GM18508 (cell line): ENCODE measurements around the gene C4orf36.

Source experiments
- ATAC-seq: cut with Tn5 transposase; IDR thresholded peaks from one replicate; pipeline ENCODE4 v1.9.1; 2021; ENCODE audit warnings: moderate number of reproducible peaks; ENCODE audit not compliant: insufficient read depth, unreplicated experiment

Gene C4orf36

DNA sequence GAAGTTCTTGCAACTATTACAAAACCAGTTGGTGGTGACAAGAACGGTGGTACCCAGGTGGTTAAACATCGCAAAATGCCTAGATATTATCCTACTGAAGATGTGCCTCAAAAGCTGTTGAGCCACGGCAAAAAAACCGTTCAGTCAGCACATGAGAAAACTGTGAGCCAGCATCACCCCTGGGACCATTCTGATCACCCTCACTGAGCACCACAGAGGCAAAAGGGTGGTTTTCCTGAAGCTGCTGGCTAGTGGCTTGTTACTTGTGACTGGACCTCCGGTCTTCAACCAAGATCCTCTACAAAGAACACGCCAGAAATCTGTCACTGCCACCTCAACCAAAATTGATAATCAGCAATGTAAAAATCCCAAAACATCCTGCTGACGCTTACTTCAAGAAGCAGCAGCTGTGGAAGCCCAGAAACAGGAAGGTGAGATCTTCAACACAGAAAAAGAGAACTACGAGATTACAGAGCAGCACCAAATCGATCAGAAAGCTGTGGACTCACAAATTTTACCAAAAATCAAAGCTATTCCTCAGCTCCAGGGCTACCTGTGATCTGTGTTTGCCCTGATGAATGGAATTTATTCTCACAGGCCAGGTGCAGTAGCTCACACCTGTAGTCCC, 21.7 kb downstream of the C4orf36 start:
- ATAC-seq = no peak

DNA sequence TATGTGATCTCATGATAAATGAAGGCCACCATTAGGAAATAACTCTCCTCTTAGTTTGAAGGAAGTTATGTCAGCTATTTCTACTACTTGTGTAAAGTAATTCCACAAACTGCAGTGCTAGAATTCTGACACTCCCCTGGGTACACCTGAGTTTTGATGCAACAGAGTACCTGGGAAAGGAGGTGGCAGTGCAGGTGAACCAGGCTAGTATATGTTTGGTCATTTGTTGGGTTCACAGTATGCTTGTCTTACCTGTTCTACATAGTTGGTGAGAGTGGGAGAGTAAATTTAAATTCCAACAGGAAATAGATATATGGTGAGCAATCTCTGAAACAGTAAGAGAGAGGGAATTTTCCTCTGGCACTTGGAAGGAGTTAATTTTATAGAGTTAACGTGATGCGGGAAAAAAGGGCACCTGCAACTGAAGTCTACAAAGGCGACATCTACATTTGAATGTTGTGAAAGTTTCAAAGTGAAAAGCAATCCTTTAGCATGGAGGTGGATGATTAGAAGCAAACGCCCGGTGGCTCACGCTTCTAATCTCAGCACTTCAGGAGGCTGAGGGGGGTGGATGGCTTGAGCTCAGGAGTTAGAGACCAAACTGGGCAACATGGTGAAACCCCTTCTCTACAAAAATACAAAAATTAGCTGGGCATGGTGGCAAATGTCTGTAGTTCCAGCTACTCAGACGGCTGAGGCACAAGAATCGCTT, 34.7 kb downstream of the C4orf36 start:
- no peak for ATAC-seq

DNA sequence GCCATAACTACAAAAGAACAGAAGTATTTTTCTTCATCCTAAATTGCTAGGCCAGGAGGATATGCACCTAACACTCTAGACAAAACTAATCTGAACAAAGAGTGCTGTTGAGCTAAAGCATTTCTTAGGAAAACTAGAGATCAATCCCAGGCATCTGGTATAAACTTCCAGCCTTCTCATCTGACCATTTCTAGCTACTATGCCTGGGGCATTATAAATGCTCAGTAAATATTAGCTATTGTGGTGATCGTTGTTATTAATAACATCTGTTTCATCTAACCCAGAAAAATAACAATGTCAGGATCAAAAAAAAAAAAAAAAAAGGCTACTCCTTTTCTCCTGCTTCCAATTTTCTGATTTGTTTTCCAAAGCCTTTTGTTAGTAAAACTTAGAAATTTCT, 35.3 kb downstream of the C4orf36 start:
- ATAC-seq = no peak

DNA sequence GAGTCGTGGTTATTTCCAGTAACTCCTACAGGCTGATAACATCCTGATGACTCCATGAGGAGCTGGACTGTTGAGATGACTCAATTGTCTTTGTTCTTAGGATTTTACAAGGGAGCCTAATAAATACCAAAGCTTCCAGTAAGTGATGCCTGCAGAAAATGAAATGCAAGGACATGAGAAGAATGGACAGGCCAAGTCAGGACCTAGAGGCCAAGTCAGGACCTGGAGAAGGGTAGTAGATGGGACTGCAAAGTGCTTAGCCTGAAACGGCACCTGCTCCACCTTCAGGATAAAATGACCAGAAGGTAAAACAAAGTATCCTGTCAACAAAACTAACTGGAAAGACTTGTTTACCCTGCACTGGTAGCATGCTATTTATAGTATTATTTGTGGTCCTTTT, 36.6 kb downstream of the C4orf36 start:
- no peak for ATAC-seq

DNA sequence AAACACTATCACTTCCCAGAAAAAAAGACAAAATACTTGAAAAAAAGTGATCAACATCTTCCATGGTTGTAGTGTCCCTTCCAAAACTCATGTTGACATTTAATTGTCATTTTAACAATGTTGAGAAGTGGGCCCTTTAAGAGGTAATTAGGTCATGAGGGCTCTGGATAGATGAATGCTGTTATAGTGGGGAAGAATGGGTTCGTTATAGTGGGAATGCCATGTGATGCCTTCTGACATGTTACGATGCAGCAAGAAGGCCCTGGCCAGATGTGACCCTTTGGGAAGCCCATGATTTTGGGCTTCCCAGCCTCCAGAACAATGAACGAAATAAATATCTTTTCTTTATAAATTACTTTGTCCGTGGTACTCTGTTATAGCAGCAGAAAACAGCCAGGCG, 39.0 kb downstream of the C4orf36 start:
- ATAC-seq = no peak

DNA sequence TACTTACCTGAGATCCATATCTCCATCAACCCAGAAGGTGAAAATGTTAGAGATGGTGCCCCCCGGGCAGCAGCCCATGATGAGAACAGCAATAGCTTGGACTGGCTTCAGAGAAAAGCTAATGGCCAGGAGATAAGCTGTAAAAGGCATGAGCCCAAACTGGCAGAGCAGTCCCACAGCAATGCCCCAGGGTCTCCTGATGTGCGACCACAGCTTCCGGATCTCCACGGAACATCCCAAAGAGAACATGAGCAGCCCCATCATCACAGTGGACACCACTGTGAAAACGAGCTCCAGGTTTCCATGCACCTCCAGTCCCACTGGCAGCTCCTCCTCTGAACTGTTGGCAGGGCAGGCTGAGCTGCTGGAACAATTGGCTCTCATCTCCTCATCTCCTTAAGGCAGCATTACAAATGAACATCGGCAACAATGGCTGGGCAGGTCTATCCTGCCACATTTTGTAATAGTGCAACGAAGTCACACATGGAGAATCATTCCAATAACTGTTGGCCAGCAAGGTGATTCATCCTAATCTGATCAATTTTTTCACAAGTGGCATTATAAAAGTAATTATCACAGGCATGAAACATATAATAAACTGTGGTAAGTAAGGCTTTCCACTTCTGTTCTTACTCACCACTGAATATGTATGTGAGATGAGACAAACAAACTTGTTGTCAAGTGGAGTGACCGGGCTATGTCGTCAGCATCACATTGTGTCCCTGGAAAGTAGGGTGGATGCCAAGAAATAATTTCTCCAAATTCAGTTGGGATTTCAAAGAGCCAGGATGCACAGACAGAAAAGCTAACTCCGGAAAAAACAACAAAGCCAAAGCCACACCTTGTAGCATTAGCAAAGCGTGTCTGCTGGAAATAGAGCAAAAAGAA, 43.2 kb downstream of the C4orf36 start, which contains the start of gene SLC10A6:
Gene SLC10A6, minus strand, starts transcription at position 653 of the 888 bp plus-strand sequence. Its CDS starts 269 bp downstream, at position 384.
- no peak for ATAC-seq

DNA sequence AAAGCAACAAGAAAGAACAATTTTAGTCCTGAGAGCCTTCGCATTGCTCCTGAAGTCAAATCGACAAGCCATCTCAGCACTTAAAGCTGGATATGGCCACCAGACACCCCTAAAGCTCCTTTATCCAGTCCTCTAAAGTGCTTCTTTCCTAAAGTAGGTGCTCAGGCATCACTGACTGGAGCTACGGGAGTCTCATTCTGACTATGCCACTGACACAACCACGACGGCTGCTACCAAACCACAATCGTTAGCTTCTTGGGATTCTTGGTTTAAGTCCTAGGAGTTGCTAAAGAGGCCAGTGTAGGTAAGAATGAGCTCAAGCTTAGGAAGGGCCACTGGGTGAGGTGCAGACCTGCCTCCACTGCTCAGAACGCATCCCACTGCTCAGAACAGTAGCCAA, 44.1 kb downstream of the C4orf36 start:
- no peak for ATAC-seq

DNA sequence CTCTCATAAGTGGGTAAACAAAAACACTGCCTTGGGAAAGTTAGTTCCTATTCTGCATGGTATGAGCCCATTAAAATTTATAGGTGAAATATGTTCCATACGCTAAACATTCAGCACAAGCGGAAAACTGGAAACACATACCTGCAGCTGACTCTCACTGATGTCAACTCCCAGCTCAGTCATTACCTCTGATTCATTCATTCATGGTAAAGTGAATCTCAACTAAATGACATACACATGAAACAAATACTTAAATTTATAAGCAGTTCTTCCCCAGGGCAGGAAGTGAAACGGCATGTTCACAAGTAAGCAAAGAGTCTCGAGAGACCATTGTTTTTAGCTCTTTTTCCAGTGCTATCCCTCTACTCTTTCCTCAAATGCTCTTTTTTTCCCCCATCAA, 44.7 kb downstream of the C4orf36 start:
- no peak for ATAC-seq

DNA sequence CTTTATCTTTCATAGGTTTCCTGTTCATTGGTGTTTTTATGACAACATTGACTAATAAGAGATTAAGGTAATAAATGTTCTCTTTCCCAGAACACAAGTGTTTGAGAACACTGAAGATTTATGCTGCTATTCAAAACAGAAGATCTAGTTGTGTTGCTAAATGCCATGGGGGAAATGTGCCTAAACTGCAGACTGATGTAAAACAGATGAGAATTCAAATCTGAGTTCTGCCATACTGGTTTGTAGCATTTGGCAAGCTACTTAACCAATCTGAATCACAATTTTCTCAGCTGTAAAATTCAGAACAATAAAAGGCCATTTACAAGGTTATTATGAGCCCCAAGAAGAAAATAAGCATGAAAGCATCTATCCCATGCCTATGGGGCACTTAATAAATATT, 45.3 kb downstream of the C4orf36 start:
- no peak for ATAC-seq

DNA sequence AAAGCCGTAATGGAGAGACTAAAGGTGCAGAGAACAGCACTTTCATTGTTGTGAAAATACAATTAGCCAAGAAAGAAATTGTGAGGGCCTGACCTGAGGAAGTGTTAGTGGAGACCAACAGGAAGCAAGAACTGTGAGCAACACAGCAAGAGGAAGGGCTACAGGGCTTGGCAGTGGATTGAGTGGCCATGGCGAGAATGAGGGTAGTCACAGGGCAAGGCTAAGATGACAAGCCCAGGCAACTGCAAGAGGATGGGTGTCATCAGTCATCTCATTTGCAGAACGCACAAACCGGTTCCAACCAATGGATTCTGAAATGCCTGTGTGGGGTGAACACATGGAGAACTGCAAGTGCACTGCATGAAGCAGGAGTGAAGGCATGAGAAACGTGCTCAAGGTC, 46.6 kb downstream of the C4orf36 start:
- ATAC-seq = no peak

DNA sequence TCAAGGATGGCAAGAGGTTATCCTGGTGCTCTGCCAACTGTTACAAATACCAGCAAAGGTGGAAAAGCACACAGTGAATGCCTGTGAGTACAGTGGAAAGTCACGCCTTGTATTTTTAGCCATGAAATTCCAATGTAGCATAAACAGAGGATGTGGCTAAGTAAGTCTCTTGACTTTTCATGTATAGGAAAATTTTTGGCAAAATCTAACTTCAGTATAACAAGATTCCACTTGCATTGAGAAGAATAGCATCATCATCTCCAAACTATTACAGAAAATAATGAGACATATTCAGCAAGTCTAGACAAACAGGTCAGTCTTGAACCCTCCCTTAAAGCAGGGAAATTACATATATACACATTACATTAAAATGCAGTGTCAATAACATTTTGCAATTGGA, 50.9 kb downstream of the C4orf36 start:
- ATAC-seq = no peak

DNA sequence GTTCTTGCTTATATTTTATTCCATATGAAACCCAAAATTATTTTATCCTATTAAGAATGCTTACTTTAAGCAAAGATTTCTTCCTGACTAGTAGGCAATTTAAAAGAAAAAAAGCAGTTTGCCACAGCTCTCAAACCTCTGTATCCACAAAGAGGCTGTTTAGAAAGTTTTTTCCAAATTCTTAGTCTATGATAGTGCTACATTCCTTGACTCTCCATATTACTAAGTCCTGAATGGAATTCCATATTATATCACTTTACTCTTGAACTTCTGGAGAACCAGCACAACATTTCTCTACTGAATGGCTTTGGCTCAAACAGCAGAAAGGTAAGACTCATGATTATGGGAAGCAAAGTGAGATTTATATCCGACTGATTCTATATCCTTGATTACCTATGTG, 51.4 kb downstream of the C4orf36 start:
- ATAC-seq = no peak

DNA sequence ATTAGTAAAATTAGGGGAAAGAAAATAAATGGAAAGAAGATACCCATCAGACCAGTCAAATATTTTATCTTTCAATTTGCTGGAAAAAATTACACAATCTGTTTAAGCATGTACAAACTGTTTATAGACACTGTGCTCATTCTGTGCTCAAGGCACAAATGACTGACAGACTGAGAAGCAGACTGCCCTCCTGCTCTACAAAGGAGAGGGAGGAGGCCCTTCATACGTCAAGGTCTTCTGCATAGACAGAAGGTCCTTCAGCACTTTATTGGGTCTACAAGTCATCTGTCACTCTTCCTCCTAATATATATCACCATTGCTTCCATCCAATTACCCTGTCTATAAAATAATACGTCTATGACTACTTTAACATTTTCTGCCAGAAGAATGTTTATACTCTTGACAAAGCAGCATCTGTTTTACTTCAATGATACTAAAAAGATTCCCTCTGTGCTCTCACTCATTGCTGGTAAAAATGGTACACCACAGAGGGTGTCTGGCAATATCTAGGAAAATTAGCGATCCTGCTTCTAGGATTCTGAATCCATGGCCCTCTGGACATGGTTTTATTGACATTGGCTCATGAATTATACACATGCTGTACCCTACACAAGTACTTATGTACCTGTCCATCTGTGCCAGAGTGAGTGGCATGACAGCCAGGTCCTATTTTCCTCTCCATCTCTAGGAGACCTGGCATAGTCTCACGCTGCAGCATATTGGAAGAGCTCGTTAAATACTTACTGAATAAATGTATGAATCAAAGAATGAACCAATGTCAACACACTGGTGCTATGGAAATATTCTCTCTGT, 54.3 kb downstream of the C4orf36 start:
- ATAC-seq = no peak

DNA sequence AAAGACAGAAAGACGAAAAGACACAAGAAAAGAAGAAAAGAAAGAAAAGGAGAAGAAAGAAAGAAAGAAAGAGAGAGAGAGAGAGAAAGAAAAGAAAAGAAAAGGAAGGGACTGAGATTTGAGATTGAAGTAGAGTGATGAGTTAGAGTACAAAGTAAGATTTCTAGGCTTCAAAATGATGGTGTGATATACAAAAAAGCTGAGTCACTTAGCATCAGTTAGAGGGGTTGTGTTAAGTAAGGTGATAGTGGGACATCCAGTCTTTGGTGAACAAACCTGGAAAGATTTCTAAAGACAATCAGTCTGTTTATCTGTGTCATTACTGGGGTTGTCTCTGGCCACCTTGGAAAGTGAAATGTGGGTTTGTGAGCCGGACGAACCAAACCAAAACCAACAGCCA, 56.5 kb downstream of the C4orf36 start:
- no peak for ATAC-seq

DNA sequence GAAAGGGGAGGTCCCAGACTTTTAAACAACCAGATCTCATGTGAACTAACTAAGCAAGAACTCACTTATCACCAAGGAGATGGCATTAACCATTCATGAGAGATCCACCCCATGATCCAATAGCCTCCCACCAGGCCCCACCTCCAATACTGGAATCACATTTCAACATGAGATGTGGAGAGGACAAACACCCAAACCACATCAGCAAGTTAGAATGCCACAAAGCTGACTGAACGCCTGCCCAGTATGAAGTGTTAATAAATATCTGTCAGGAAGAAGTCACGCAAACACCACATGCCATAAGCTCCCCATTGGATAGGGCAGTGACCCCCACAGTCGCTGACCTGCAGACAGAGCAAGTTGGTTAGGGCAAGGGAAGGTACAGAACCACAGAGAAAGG, 57.3 kb downstream of the C4orf36 start:
- no peak for ATAC-seq

DNA sequence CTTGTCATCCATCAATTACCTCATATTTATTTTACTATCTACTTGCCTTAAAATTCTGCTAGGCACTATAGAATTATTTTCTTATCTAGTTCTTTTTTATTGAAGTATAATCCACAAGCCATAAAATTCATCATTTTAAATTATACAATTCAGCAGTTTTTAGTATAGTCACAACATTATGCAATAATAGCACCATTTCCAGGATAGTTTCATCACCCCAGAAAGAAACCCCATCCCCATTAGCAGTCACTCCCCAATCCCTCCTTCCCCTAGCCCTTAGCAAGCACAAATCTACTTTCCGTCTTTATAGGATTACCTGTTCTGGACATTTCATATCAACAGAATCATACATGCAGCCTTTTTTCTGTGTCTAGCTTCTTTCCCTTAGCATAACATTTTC, 58.6 kb downstream of the C4orf36 start:
- no peak for ATAC-seq

DNA sequence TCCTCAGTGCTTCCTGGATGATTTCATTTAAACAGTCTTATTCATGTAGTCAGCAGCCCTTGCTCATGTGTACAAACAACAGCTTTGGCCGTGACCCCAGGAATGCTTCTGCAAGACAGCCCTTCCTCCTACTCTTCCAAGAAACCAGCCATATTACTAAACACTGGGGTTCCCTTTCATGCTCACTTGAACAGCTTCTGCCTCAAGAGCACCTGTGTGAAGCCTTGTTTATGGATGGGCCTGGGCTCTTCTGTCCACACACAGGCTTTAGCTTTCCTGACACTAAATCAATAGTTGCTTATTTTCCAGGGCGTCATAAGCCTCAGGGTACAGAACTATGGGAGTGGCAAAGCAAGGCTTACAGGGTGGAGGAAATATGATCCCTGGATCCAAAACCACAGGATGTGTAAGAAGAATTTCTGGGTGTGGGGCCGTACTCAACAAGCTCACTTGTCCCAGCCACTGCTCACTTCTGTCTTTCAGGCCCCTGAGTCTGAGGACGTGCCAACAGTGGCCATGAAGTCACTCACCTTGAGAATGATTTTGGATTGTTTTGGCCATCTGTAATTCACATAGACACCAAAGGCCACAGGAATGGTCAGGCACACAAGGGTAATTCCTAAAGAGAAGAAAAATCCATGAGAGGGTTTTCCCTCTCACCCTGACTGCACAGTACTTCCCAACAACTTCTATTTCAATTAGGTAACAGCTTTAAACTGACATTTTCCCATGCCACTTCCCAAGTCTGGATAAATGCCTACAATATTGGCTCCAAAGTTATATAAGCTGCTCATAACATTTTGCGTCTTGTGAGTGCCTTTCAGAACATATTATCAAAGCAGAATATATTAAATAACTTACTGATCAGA, 60.7 kb downstream of the C4orf36 start:
- ATAC-seq = no peak
